Measurements from ENCODE around the gene SORCS2.

DNA sequence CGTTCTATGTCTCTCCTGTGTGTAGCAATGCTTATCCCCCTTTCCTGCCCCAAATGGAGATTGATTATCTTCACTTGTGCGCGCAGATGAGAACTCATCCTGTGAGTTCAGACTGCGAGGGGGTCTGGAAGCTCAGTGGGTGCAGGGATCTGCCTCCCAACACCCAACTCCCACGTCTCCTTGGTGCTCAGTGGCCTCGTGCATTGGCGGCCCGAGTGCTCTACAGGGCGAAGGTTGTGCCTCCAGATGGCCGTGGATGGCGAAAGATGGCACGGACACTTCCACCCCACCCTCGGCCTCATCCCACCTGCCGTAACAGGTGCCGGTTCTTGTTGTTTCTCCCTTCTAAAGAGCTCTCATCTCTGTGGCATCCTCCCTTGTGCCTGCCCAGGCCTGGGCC lies 45.1 kb upstream of the SORCS2 start:
- TF ChIP-seq, protein P1, sequence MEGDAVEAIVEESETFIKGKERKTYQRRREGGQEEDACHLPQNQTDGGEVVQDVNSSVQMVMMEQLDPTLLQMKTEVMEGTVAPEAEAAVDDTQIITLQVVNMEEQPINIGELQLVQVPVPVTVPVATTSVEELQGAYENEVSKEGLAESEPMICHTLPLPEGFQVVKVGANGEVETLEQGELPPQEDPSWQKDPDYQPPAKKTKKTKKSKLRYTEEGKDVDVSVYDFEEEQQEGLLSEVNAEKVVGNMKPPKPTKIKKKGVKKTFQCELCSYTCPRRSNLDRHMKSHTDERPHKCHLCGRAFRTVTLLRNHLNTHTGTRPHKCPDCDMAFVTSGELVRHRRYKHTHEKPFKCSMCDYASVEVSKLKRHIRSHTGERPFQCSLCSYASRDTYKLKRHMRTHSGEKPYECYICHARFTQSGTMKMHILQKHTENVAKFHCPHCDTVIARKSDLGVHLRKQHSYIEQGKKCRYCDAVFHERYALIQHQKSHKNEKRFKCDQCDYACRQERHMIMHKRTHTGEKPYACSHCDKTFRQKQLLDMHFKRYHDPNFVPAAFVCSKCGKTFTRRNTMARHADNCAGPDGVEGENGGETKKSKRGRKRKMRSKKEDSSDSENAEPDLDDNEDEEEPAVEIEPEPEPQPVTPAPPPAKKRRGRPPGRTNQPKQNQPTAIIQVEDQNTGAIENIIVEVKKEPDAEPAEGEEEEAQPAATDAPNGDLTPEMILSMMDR (IDR thresholded peaks at IDR 0.05; ENCODE audit: poor library complexity, severe bottlenecking): no peak
- TF ChIP-seq SMC3 (conservative IDR thresholded peaks at IDR 0.05; ENCODE audit: poor library complexity) (no peak), POLR2AphosphoS5 (IDR thresholded peaks at IDR 0.05) (no peak)

Measured in neural cell (in vitro differentiated cells).